GM18508 (cell line): Measurements from ENCODE around the gene ENKD1.
A peak's percentile ranks its signal among the peaks of the same experiment; 100 is the strongest.

Experiments
- ATAC-seq: cut with Tn5 transposase; IDR thresholded peaks from one replicate; pipeline ENCODE4 v1.9.1; 2021; ENCODE audit warnings: moderate number of reproducible peaks; ENCODE audit not compliant: insufficient read depth, unreplicated experiment

ENKD1 gene

GRCh38 chr16:67679935-67680897, 13.7 kb upstream of the ENKD1 start:
- ATAC-seq = no peak

- no peak for ATAC-seq
These were observed 11.9 kb upstream of the ENKD1 start for GRCh38 chr16:67678354-67679023.

- no peak for ATAC-seq
These were observed 11.2 kb upstream of the ENKD1 start for GRCh38 chr16:67677712-67678111.

- ATAC-seq = no peak
These were observed 10.4 kb upstream of the ENKD1 start for GRCh38 chr16:67676939-67677338.

GRCh38 chr16:67676516-67676915, 10.0 kb upstream of the ENKD1 start:
- no peak for ATAC-seq

GRCh38 chr16:67675999-67676398, 9.4 kb upstream of the ENKD1 start:
- no peak for ATAC-seq

GRCh38 chr16:67675579-67675935, 9.0 kb upstream of the ENKD1 start:
- ATAC-seq = no peak

GRCh38 chr16:67674851-67675578, 8.5 kb upstream of the ENKD1 start:
- no peak for ATAC-seq

- ATAC-seq = no peak
These were observed 7.4 kb upstream of the ENKD1 start for GRCh38 chr16:67673712-67674580.

GRCh38 chr16:67672739-67673662, 6.5 kb upstream of the ENKD1 start:
- ATAC-seq = no peak

GRCh38 chr16:67672306-67672705, 5.8 kb upstream of the ENKD1 start:
- ATAC-seq = no peak

- no peak for ATAC-seq
These were observed 3.0 kb upstream of the ENKD1 start for GRCh38 chr16:67669499-67670101.

GRCh38 chr16:67668495-67669157, 2.1 kb upstream of the ENKD1 start:
- no peak for ATAC-seq

- peak; percentile 35 for ATAC-seq
These were observed 1.4 kb upstream of the ENKD1 start for GRCh38 chr16:67667817-67668494.

GRCh38 chr16:67667453-67667816, 885 bp upstream of the ENKD1 start:
- no peak for ATAC-seq

GRCh38 chr16:67666032-67666551, 458 bp downstream of the ENKD1 start:
- ATAC-seq = no peak

- ATAC-seq = no peak
These were observed 952 bp downstream of the ENKD1 start for GRCh38 chr16:67665598-67665997.
